SK-N-MC (cell line): ENCODE data around the gene CTPS1.

ENCODE experiments used
- EZH2 ChIP-seq: fragments of 200-600 bp; sonication (generic); IDR thresholded peaks from one replicate; pipeline ENCODE4 v1.6.1; 2017; ENCODE audit warnings: antibody characterized with exemption
- POLR2AphosphoS5 ChIP-seq: IDR thresholded peaks from 2 replicates; pipeline ENCODE4 v1.6.1; 2012; ENCODE audit warnings: mild to moderate bottlenecking, low read depth, low read length, borderline replicate concordance

DNA sequence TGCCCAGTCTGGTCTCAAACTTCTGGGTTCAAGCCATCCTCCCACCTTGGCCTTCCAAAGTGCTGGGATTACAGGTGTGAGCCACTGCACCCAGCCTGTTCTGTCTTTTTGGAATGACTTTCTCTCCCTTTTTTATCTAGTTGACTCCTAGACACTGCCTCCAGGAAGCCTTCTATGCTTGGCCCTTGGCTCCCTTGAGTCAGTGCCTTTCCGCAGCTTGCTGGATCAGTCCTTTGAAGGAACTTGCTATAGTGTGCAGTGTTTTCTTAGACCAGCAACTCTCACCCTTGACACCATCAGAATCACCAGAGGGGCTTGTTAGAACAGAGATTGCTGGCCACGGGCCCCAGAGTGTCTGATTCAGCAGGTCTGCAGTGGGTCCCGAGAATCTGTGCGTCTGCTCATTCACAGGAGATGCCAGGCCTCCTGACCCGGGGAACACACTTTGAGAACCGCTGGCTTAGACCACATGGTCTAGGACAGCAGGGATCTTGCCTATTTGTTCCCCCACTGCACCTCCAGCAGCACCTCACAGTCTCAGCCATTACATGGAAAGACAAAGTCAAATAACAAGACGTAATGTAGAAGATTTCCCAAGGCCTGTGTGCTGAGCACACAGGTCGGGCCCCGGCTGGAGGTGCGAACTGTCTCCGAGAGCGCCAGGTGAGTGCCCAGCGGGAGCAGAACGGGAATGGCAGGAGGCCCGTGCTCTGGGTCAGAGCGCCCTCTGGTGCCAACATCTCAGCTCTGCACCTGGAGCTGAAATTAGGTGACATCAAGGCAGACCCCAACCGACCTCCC is 27.4 kb upstream of the CTPS1 start:
- TF ChIP-seq POLR2AphosphoS5 (no peak), EZH2 (no peak)
